ENCODE data around the gene LEMD3. TPM values are rescaled to one million over a fixed set of nuclear protein-coding genes. Genes with fewer than 3 reads are reported as not detected.

Gene LEMD3
- total RNA-seq, 2 experiments from 2014 or later: 15.9 to 17.6 TPM

- ATAC-seq: peak; percentile 24
- Mint-ChIP-seq H3K4me1 (peaks cover 55% of the 10 kb centered on the region), H3K4me3 (peak overlapping the region; percentile 47), H3K27me3 (no peaks in the 10 kb centered on the region), H3K36me3 (ENCODE audit: low read depth) (peaks cover 11% of the 10 kb centered on the region), H3K27ac (peak overlapping the region; percentile 88), H3K9me3 (ENCODE audit: low read depth) (no peaks in the 10 kb centered on the region)
- CTCF ChIA-PET: interaction anchor here (0.5 to 2.2 kb wide), 7 partner anchors 8 to 627 kb away, joined by 3 to 14 read pairs (median 3); no protein-coding TSS in a partner anchor
- intact Hi-C loops (cut with DNase I, micrococcal nuclease): loop anchor here in 1 of 2 experiments (5.0 kb wide), 1 partner anchor 37 kb away; no protein-coding TSS in a partner anchor
- POLR2A ChIA-PET: no interaction called here
- DNase-seq: no peak
Observed at GRCh38 chr12:65208964-65209654, 39.7 kb downstream of the LEMD3 start.

- ChIA-PET POLR2A (no interaction called here), CTCF (interaction anchor here (0.8 to 2.2 kb wide), 5 partner anchors 8 to 23 kb away, joined by 3 to 14 read pairs (median 5); no protein-coding TSS in a partner anchor)
- ATAC-seq (no peak), DNase-seq (no peak)
- H3K4me1 Mint-ChIP-seq: peaks cover 50% of the 10 kb centered on the region
- no peaks in the 10 kb centered on the region for H3K9me3 Mint-ChIP-seq (ENCODE audit: low read depth)
- H3K4me3 Mint-ChIP-seq: peak overlapping the region; percentile 47
- no peaks in the 10 kb centered on the region for H3K27me3 Mint-ChIP-seq
- H3K36me3 Mint-ChIP-seq (ENCODE audit: low read depth): peaks cover 13% of the 10 kb centered on the region
- intact Hi-C loops (cut with DNase I, micrococcal nuclease): loop anchor here in 1 of 2 experiments (5.0 kb wide), 1 partner anchor 37 kb away; no protein-coding TSS in a partner anchor
- peak overlapping the region; percentile 88 for H3K27ac Mint-ChIP-seq
Observed at GRCh38 chr12:65209655-65210043, 40.3 kb downstream of the LEMD3 start.

DNA sequence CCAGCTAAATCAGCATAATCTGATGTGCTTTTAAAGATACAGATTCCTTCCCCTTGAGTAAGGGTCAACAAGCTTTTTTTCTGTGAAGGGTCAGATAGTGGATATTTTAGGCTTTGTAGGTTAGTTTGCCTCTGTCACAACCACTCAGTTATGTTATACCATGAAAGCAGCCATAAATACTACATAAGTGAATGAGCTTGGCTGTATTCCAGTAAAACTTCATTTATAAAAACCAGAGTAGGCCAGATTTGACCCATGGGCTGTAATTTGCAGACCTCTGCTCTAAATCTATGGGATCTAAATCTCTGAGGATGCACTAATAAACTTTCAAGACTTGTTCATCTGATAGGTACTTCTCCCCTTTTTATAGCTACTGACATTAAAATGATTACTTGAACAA is 47.7 kb downstream of the LEMD3 start:
- no peak overlapping the region for H3K27ac Mint-ChIP-seq
- H3K4me1 Mint-ChIP-seq: peaks cover 3% of the 10 kb centered on the region
- no peak for DNase-seq
- peaks cover 8% of the 10 kb centered on the region for H3K9me3 Mint-ChIP-seq (ENCODE audit: low read depth)
- ChIA-PET POLR2A (interaction anchor here (1.1 kb wide), 1 partner anchor 48 kb away, joined by 5 read pairs; no protein-coding TSS in a partner anchor), CTCF (interaction anchor here (0.7 to 3.1 kb wide), 5 partner anchors 8 to 952 kb away, joined by 4 to 18 read pairs (median 4); partner anchors contain the start of gene LEMD3)
- ATAC-seq: no peak
- H3K27me3 Mint-ChIP-seq: no peaks in the 10 kb centered on the region
- H3K4me3 Mint-ChIP-seq: no peak overlapping the region
- peaks cover 54% of the 10 kb centered on the region for H3K36me3 Mint-ChIP-seq (ENCODE audit: low read depth)
- intact Hi-C loops (cut with DNase I, micrococcal nuclease): no loop called here

DNA sequence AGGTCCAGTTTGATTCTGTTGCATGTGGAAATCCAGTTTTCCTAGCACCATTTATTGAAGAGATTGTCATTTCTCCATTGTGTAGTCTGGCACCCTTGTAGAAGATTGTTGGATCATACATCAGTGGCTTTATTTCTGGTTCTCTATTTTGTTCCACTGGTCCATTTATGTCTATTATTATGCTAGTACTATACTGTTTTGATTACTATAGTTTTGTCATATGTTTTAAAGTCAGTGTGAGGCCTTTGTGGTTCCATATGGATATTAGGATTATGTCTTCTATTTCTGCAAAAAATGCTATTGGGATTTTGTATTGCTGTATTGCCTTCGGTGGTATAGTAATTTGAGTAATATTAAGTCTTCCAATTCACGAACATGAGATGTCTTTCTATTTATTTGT is 51.4 kb downstream of the LEMD3 start:
- no peak overlapping the region for H3K27ac Mint-ChIP-seq
- ATAC-seq (no peak), DNase-seq (no peak)
- no peaks in the 10 kb centered on the region for H3K27me3 Mint-ChIP-seq
- no peak overlapping the region for H3K4me3 Mint-ChIP-seq
- peaks cover 75% of the 10 kb centered on the region for H3K36me3 Mint-ChIP-seq (ENCODE audit: low read depth)
- ChIA-PET CTCF (no interaction called here), POLR2A (no interaction called here)
- H3K4me1 Mint-ChIP-seq: peaks cover 8% of the 10 kb centered on the region
- intact Hi-C loops (cut with DNase I, micrococcal nuclease): no loop called here
- peaks cover 15% of the 10 kb centered on the region for H3K9me3 Mint-ChIP-seq (ENCODE audit: low read depth)

DNA sequence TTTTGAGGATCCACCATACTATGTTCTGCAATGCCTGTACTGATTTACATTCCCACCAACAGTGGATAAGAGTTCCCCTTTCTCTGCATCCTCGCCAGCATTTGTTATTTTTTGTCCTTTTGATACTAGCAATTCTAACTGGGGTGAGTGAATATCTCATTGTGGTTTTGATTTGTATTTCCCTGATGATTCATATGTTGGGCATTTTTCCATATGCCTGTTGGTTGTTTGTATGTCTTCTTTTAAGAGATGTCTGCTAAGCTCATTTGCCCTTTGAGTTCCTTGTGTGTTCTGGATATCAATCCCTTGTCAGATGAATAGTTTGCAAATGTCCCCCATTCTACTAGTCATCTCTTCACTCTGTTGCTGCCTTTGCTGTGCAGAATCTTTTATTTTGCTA is 60.1 kb downstream of the LEMD3 start:
- intact Hi-C loops (cut with DNase I, micrococcal nuclease): no loop called here
- ATAC-seq: no peak
- POLR2A ChIA-PET: interaction anchor here (0.6 to 0.7 kb wide), 2 partner anchors 281 to 1458 kb away, joined by 3 read pairs; no protein-coding TSS in a partner anchor

GRCh38 chr12:65232476-65233077 is 63.2 kb downstream of the LEMD3 start:
- peaks cover 24% of the 10 kb centered on the region for H3K36me3 Mint-ChIP-seq (ENCODE audit: low read depth)
- POLR2A ChIA-PET: no interaction called here
- CTCF ChIA-PET: interaction anchor here (0.7 to 3.3 kb wide), 21 partner anchors 9 to 1069 kb away, joined by 3 to 19 read pairs (median 5); partner anchors contain the start of genes HELB, LEMD3 and WIF1
- no peak overlapping the region for H3K27ac Mint-ChIP-seq
- ATAC-seq: no peak
- H3K27me3 Mint-ChIP-seq: no peaks in the 10 kb centered on the region
- peaks cover 9% of the 10 kb centered on the region for H3K9me3 Mint-ChIP-seq (ENCODE audit: low read depth)
- H3K4me3 Mint-ChIP-seq: no peak overlapping the region
- intact Hi-C loops (cut with DNase I, micrococcal nuclease): loop anchor here (1.0 to 5.0 kb wide), 7 partner anchors 62 to 430 kb away; partner anchors contain the start of genes LEMD3 (in 1 of the 2) and WIF1 (in 1 of the 2)
- H3K4me1 Mint-ChIP-seq: peaks cover 13% of the 10 kb centered on the region
- DNase-seq: no peak

More for the DNA sequence above, 60.1 kb downstream of the LEMD3 start:
- H3K4me3 Mint-ChIP-seq: no peak overlapping the region
- H3K27me3 Mint-ChIP-seq: no peaks in the 10 kb centered on the region
- H3K36me3 Mint-ChIP-seq (ENCODE audit: low read depth): peaks cover 45% of the 10 kb centered on the region
- CTCF ChIA-PET: interaction anchor here (1.1 to 1.7 kb wide), 4 partner anchors 10 to 338 kb away, joined by 3 to 4 read pairs (median 3); no protein-coding TSS in a partner anchor
- no peak overlapping the region for H3K27ac Mint-ChIP-seq
- no peak for DNase-seq
- peaks cover 24% of the 10 kb centered on the region for H3K4me1 Mint-ChIP-seq
- H3K9me3 Mint-ChIP-seq (ENCODE audit: low read depth): peaks cover 15% of the 10 kb centered on the region

DNA sequence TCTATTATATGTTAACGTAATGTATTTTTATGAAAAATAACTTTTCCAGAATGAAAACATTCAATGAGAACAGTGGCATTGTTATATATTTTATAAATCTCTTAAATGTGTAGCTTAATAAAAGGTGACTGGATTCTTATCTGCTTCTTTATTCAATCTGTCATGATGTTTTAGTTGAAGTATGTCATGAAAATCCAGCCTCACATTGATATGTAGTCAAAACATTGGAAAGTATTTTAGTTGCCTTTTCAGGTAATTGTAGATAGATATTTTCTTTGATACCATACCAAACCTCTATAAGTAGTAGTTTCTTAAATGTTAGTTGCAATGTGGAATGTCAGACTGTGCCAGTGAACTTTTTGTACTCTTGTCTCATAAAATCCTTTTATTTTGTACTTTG is 67.8 kb downstream of the LEMD3 start:
- Mint-ChIP-seq H3K4me1 (peaks cover 7% of the 10 kb centered on the region), H3K27me3 (no peaks in the 10 kb centered on the region), H3K27ac (no peak overlapping the region), H3K9me3 (ENCODE audit: low read depth) (no peaks in the 10 kb centered on the region), H3K36me3 (ENCODE audit: low read depth) (peaks cover 11% of the 10 kb centered on the region), H3K4me3 (no peak overlapping the region)
- intact Hi-C loops (cut with DNase I, micrococcal nuclease): no loop called here
- DNase-seq: no peak
- no peak for ATAC-seq
- ChIA-PET CTCF (no interaction called here), POLR2A (no interaction called here)

DNA sequence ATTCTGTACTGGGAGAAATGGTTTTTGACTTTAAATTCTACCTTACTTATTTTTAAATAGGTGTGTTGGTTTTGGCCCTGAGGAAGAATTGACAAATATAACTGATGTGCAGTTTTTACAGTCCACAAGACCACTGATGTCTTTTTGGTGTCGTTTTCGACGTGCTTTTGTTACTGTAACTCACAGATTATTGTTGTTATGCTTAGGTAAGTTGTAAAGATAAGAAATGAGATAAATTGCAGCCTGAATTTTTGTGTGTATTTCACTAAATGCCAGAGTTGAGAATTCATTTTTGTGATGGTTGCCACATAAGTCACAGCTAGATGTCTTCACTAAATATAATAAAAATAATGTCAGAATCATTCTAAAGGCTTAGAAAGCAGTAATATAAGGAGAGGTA is 69.2 kb downstream of the LEMD3 start:
- POLR2A ChIA-PET: no interaction called here
- H3K9me3 Mint-ChIP-seq (ENCODE audit: low read depth): no peaks in the 10 kb centered on the region
- peaks cover 22% of the 10 kb centered on the region for H3K36me3 Mint-ChIP-seq (ENCODE audit: low read depth)
- no peak overlapping the region for H3K27ac Mint-ChIP-seq
- ATAC-seq (no peak), DNase-seq (no peak)
- H3K27me3 Mint-ChIP-seq: no peaks in the 10 kb centered on the region
- intact Hi-C loops (cut with DNase I, micrococcal nuclease): no loop called here
- no peaks in the 10 kb centered on the region for H3K4me1 Mint-ChIP-seq
- no peak overlapping the region for H3K4me3 Mint-ChIP-seq
- CTCF ChIA-PET: interaction anchor here (1.0 kb wide), 3 partner anchors 9 to 542 kb away, joined by 3 to 4 read pairs (median 3); no protein-coding TSS in a partner anchor

- peaks cover 29% of the 10 kb centered on the region for H3K36me3 Mint-ChIP-seq (ENCODE audit: low read depth)
- peaks cover 16% of the 10 kb centered on the region for H3K4me1 Mint-ChIP-seq
- POLR2A ChIA-PET: no interaction called here
- no peaks in the 10 kb centered on the region for H3K9me3 Mint-ChIP-seq (ENCODE audit: low read depth)
- intact Hi-C loops (cut with DNase I, micrococcal nuclease): loop anchor here in 1 of 2 experiments (1.0 kb wide), 2 partner anchors 80 to 407 kb away; partner anchors contain the start of gene LEMD3
- peak overlapping the region; percentile 72 for H3K27ac Mint-ChIP-seq
- H3K27me3 Mint-ChIP-seq: no peaks in the 10 kb centered on the region
- peak; percentile 85 for ATAC-seq
- no peak overlapping the region for H3K4me3 Mint-ChIP-seq
- CTCF ChIA-PET: interaction anchor here (1.2 to 2.4 kb wide), 4 partner anchors 14 to 358 kb away, joined by 3 to 5 read pairs (median 4); partner anchors contain the start of gene LEMD3
- DNase-seq: peak; percentile 18
Observed at GRCh38 chr12:65248656-65249633, 79.6 kb downstream of the LEMD3 start.

- Mint-ChIP-seq H3K36me3 (ENCODE audit: low read depth) (peaks cover 19% of the 10 kb centered on the region), H3K4me1 (peaks cover 16% of the 10 kb centered on the region)
Observed at GRCh38 chr12:65252515-65252914, 83.1 kb downstream of the LEMD3 start.

More at GRCh38 chr12:65252515-65252914, 83.1 kb downstream of the LEMD3 start:
- CTCF ChIA-PET: no interaction called here
- Mint-ChIP-seq H3K9me3 (ENCODE audit: low read depth) (no peaks in the 10 kb centered on the region), H3K27me3 (no peaks in the 10 kb centered on the region), H3K4me3 (no peak overlapping the region), H3K27ac (no peak overlapping the region)
- POLR2A ChIA-PET: no interaction called here
- intact Hi-C loops (cut with DNase I, micrococcal nuclease): no loop called here
- no peak for DNase-seq
- ATAC-seq: no peak
